Measurements from ENCODE around the gene PHF21B. TPM values are rescaled to one million over a fixed set of nuclear protein-coding genes. Genes with fewer than 3 reads are reported as not detected.
A peak's percentile ranks its signal among the peaks of the same experiment; 100 is the strongest.

Gene PHF21B
- total RNA-seq, 1 donor from 2014 or later = 6.7 TPM

- Histone ChIP-seq H3K27me3 (no peaks in the 10 kb centered on the region), H3K36me3 (no peaks in the 10 kb centered on the region), H3F3A (ENCODE audit: low read depth) (peaks cover 10% of the 10 kb centered on the region), H4K20me1 (ENCODE audit: low read depth) (peaks cover 100% of the 10 kb centered on the region), H3K9ac (no peak overlapping the region), H3K4me3 (no peak overlapping the region), H3K4me1 (no peaks in the 10 kb centered on the region), H2AFZ (replicated peaks) (no peak overlapping the region), H3K79me2 (ENCODE audit: low read depth) (peaks cover 79% of the 10 kb centered on the region), H3K27ac (no peak overlapping the region), H3K9me3 (ENCODE audit: low read depth) (no peaks in the 10 kb centered on the region), H3K4me2 (no peak overlapping the region)
- H3K4me3 Mint-ChIP-seq = no peak overlapping the region
- H3K36me3 Mint-ChIP-seq = peaks cover 23% of the 10 kb centered on the region
- peaks cover 13% of the 10 kb centered on the region for H3K4me1 Mint-ChIP-seq
- DNase-seq (ENCODE audit: low spot score) = no peak
- peaks cover 4% of the 10 kb centered on the region for H3K27me3 Mint-ChIP-seq (ENCODE audit: insufficient read depth, low read depth)
- H3K27ac Mint-ChIP-seq = peak overlapping the region; percentile 4
- TF ChIP-seq EZH2 (IDR thresholded peaks at IDR 0.05) = no peak
- no peak for TF ChIP-seq EZH2phosphoT487 (IDR thresholded peaks at IDR 0.05)
- TF ChIP-seq CTCF (IDR thresholded peaks at IDR 0.05) = no peak
- H3K9me3 Mint-ChIP-seq = no peaks in the 10 kb centered on the region
Measured at GRCh38 chr22:44972363-44973083, 37.3 kb downstream of the PHF21B start.

GRCh38 chr22:44971651-44972362 lies 38.0 kb downstream of the PHF21B start:
- H3K4me2 ChIP-seq = no peak overlapping the region
- H3K27ac ChIP-seq = no peak overlapping the region
- H3K9ac ChIP-seq = no peak overlapping the region
- no peak overlapping the region for H3K4me3 Mint-ChIP-seq
- H2AFZ ChIP-seq (replicated peaks) = no peak overlapping the region
- no peaks in the 10 kb centered on the region for H3K4me1 ChIP-seq
- no peaks in the 10 kb centered on the region for H3K36me3 ChIP-seq
- peak overlapping the region; percentile 57 for H3K27ac Mint-ChIP-seq
- peaks cover 10% of the 10 kb centered on the region for H3F3A ChIP-seq (ENCODE audit: low read depth)
- H3K4me1 Mint-ChIP-seq = peaks cover 14% of the 10 kb centered on the region
- no peaks in the 10 kb centered on the region for H3K27me3 ChIP-seq
- H3K79me2 ChIP-seq (ENCODE audit: low read depth) = peaks cover 83% of the 10 kb centered on the region
- peaks cover 100% of the 10 kb centered on the region for H4K20me1 ChIP-seq (ENCODE audit: low read depth)
- no peaks in the 10 kb centered on the region for H3K9me3 ChIP-seq (ENCODE audit: low read depth)
- no peak for DNase-seq (ENCODE audit: low spot score)
- H3K4me3 ChIP-seq = no peak overlapping the region
- no peaks in the 10 kb centered on the region for H3K9me3 Mint-ChIP-seq
- H3K36me3 Mint-ChIP-seq = peaks cover 24% of the 10 kb centered on the region
- TF ChIP-seq CTCF (IDR thresholded peaks at IDR 0.05) (no peak), EZH2 (IDR thresholded peaks at IDR 0.05) (no peak), EZH2phosphoT487 (IDR thresholded peaks at IDR 0.05) (no peak)
- H3K27me3 Mint-ChIP-seq (ENCODE audit: insufficient read depth, low read depth) = peaks cover 4% of the 10 kb centered on the region

- H3K27me3 Mint-ChIP-seq (ENCODE audit: insufficient read depth, low read depth) = peaks cover 4% of the 10 kb centered on the region
- H3K4me3 ChIP-seq = no peak overlapping the region
- no peaks in the 10 kb centered on the region for H3K27me3 ChIP-seq
- H3K4me1 ChIP-seq = peaks cover 3% of the 10 kb centered on the region
- no peak overlapping the region for H3K27ac Mint-ChIP-seq
- H3K9me3 Mint-ChIP-seq = no peaks in the 10 kb centered on the region
- DNase-seq (ENCODE audit: low spot score) = no peak
- no peak overlapping the region for H2AFZ ChIP-seq (replicated peaks)
- TF ChIP-seq EZH2phosphoT487 (IDR thresholded peaks at IDR 0.05) (no peak), EZH2 (IDR thresholded peaks at IDR 0.05) (no peak), CTCF (IDR thresholded peaks at IDR 0.05) (no peak)
- peaks cover 100% of the 10 kb centered on the region for H4K20me1 ChIP-seq (ENCODE audit: low read depth)
- no peak overlapping the region for H3K9ac ChIP-seq
- H3K27ac ChIP-seq = no peak overlapping the region
- H3K4me3 Mint-ChIP-seq = no peak overlapping the region
- no peaks in the 10 kb centered on the region for H3K36me3 ChIP-seq
- H3K79me2 ChIP-seq (ENCODE audit: low read depth) = peaks cover 84% of the 10 kb centered on the region
- peaks cover 25% of the 10 kb centered on the region for H3K36me3 Mint-ChIP-seq
- no peak overlapping the region for H3K4me2 ChIP-seq
- no peaks in the 10 kb centered on the region for H3K9me3 ChIP-seq (ENCODE audit: low read depth)
- peaks cover 10% of the 10 kb centered on the region for H3K4me1 Mint-ChIP-seq
- H3F3A ChIP-seq (ENCODE audit: low read depth) = peaks cover 3% of the 10 kb centered on the region
Measured at GRCh38 chr22:44970291-44970690, 39.5 kb downstream of the PHF21B start.

Data from neural progenitor cell (in vitro differentiated cells).